NCI-H446 treated with DMSO at 0.1 percent for 48 hours (cell line): ENCODE results near the gene ANKRD11.
"Not testable (repeated sequence)": the region's sequence is repeated elsewhere in the genome, so short reads cannot be mapped to it uniquely, and the experiment has no call there.

Source experiments
- DNase-seq: peaks from one replicate; lab custom pipeline; 2025; lab: John Stamatoyannopoulos, UW

The ANKRD11 gene

DNA sequence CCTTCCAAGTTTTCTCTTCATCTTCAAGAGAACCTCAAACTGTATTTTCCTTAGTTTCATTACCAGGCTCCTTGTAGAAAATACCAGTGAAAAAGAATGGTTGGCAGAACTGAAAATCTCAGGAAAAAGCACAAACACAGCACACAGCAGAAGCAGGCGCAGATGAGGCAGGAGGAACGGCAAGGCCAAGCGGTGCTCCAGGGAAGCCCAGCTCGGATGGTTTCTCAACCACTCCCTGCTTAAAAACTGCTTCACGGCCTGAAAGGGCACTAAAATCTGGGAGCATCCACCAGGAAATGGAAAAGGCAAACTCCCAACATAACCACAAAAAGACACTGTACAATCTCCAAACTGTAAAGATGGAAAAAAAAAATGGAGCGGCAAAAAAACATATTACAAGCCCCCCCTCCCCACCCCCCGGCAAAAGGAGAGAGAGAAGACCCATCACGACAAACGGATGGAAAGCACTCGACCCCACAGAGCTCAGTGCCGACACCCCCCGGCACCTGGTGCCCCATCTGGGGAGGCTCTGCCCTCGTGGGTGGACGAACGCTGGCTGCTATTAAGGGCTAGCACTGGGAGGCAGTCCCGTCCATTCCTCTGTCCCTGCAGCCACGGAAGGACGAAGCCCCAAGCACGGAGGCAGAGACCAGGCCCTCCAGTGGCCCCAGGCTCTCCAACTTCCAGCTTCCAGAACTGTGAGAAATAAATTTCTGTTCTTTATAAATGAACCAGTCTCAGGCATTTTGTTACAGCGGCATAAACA is 145.3 kb downstream of the ANKRD11 start:
- no peak for DNase-seq

- no peak for DNase-seq
These were observed 145.9 kb downstream of the ANKRD11 start for GRCh38 chr16:89344458-89344834.

DNA sequence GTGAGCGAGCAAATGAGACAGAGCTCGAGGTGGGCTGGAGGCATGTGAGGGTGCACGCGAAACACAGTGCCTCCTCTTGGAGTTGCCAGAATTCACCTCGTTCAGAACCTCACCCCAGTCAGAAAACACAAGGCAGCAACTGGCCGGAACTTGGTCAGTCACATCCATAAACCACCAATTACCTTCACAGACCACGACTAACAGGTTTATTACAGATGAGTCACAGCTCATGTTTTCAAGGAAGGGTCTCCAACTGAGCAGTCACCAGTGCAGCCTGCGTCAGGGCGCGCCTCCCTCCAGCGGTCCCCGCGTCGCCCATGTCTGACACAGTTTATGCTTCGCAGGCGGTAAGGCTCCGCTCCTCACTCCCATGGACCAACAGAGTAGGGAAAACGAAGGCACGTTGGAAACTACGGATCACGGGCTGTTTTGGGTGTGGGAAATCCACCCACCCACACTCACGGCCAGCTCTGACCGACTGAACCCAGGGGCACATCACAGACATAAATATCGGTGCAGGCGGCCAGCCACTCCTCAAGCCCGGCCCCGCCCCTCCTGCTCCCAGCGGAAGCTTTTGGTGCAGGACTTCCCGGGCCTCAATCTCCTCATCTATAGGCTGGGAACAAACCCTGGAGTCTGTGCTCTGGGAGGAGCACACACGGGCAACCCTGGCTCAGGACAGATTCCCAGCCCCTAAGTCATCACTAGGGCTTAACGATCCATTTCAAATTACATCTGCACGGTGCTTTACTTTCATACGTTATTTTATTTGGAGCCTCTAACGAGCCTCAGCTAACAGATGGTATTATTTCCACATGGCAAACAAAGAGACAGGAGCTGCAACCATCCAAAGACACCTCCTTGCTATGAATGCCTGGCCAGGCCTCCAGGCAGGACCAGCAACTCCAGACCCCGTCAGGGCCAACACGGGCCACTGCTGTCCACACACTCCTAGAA is 146.6 kb downstream of the ANKRD11 start:
- DNase-seq: peak; percentile 55

DNA sequence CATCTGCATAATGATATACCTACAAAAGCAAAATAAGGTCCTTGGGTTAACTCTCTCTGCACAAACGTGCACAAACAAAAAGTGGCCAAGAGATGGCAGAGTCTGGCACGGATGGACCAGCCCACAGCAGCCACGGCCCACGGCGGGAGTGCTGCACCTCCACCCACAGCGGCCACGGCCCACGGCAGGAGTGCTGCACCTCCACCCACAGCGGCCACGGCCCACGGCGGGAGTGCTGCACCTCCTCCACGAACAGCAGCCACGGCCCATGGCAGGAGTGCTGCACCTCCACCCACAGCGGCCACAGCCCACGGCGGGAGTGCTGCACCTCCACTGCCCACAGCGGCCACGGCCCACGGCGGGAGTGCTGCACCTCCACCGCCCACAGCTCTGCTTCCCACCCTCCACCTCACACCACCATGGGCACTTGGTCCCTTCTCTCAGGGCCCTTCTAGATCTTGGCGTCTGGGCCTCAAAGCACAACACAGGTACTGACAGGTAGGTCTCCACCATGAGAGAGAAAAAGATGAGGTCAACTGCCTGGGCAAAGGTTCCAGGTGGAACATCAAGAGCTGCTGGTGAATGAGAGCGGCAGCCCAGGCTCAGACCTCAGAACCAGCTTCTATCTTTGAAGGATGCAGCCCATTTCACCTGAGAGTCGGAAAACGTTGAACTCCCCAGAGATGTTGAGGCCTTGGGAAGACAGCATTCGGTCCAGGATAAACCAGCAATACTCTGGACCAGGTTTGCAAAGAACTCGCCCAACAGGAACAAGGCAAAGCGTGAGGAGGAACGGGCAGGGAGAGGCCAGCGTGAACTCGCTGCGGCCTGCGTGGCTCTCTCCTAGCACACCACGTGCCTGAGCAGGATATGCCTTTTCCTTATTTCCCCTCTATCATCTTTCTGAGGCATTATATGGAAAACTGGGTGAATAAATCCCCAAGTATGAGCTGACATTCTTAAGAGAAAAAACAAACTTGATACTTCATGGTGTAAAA is 148.4 kb downstream of the ANKRD11 start:
- no peak for DNase-seq

- no peak for DNase-seq
These were observed 149.1 kb downstream of the ANKRD11 start for GRCh38 chr16:89341279-89341678.

DNA sequence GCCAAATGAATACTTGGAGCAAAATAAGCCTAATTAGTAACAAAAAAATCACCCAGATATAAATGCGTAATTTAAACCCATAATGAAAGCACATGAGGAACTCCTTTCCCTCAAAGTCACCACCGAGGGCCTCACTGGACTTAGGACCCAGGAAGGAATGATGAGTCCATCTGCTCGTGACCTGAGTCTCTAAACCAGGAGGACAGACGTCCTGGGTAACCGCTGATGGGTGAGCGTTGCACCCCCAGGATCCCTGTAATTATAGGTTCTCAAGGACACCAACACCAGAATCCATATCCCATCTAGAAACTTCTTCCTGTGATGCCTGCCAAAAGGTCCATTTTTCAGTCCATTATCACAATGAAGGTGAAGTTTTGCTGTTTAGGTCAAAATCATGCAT is 151.5 kb downstream of the ANKRD11 start:
- DNase-seq: no peak

DNA sequence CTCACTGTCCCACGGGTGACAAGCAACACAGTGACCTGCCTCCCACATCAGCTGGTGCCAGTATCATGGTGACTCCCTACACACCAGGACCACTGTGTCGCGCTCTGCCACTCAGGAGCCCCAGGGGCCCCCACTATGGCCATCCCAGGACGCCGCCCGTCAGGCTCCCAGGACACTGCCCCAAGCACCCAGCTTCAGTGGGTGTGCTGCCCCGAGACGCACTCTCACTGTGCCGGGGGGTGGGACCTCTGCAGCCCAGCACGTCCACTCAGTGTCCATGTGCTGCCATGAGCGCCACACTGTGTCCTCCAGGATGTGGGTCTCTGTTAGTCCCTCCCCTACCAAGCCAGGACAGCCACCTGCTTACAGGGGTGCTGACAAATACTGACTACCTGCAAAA is 152.4 kb downstream of the ANKRD11 start:
- DNase-seq: no peak

DNA sequence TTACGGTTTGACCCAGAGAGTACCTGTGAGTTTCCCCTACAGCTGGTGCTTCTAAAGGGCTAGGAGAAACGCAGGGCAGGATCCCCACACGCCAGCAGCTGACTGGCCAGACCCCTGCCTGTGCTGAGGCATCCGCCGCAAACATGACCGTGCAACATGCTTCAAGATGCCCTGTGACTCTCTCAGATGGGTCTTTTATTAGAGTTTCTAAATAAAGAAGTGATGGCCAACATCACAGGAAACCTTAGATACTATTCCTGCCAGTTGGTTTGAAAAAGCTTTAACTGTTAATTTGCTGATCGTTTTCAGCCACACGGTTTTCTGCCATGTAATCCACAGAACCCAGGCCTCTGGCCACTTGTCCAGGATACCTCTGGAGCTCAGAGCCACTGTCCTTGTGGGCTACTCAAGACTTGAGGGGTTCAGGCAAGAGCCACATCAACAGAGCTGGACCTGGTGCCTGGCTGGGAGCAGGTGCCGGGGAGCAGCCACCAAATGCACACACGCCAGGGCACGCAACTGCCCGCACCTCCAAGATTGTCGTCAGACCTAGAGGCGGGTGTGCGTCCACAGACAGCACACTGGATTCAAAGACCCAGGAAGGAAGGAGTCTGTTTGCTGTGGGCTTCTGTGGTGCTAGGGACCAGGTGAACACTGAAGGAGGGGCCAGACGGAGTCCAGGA is 154.4 kb downstream of the ANKRD11 start:
- no peak for DNase-seq

GRCh38 chr16:89334988-89335802 is 155.2 kb downstream of the ANKRD11 start:
- DNase-seq: no peak

DNA sequence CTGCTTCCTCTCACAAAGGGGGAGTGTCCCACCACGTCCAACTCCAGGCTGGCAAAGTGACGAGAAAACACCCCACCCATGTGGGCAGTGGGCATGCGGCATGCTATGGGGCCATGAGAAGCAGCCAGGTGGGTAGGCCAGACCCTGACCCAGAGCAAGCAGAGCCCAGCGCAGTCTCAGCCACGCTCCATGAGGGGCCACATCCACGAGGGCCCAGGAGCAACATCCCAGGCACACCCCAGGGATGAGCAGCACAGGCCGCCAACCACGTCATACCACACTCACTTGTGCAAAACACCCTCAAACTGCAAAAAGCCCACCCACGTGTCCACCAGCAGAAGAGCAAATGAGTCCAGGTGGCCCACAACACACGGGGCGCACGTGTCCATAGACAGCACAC is 155.9 kb downstream of the ANKRD11 start:
- DNase-seq: no peak

GRCh38 chr16:89334050-89334449 is 156.3 kb downstream of the ANKRD11 start:
- no peak for DNase-seq

DNA sequence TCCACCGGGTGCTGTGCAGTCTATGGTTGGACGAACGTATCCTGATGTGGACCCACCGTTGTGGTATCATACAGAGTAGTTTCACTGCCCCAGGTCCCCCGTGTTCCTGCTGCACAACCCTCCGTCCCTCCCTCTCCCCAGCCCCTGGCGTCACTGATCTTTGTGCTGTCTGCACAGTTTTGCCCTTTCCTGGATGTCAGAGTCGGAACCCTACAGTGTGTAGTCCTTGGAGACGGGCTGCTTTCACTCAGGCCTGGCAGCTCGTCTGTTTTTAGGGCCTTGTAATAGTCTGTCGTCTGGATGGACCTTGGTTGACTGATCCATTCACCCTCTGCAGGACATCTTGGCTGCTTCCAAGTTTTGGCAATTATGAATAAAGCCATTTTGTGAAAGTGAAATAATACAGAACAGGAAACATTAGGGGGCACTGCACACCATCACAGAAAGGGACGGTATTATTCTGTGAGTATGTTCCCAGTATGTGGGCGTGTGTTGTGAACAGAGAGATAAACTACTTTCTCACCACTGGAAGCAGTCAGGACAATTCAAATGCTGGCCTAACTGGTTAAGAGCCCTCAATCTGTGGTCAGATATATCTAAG is 156.9 kb downstream of the ANKRD11 start:
- not testable (repeated sequence) for DNase-seq

DNA sequence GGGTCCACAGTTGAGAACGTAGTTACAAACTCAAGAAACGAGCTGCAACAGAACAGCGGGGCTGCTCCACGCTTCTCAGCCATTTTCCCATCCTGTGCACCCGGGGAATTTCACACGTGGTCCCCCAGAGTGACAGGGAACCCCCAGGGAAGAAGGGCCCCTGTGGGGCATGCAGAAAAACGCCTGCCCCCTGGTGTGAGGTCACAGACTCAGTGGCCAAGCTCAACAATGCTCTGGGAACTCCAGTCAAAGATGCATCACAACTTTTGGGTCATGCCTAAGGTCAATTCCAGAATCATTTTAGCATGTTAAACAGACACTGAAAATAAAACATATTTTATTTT is 157.5 kb downstream of the ANKRD11 start:
- DNase-seq: no peak

DNA sequence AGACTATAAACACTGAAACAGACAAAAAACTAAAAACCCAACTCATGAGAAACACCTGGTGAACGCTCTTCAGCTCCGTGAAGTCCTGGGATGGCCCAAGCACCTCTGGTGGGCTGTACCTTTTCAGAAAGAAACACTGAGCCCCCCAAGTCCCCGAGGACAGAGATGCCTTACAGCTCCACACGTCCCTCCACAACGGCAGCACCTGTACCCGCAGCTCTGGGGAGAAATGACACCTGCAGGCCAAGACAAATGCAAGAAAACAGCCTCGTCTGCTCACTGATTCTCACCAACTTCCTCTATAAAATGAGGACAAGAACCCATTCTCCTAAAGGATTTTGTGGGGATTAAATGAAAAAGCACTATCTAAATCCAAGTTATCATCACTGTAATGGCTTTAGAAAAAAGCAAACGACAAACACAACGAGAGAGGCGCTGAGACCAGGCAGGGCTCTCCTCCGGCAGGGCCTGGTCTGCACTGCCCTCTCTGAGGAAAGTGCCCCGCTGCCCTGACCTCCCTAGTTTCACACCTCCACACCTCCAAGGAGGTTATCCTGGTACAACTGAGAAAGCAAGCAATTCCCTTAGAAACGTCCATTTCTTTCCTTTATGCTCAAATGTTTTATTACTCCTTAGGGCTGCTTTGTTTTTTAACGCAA is 158.0 kb downstream of the ANKRD11 start:
- no peak for DNase-seq

DNA sequence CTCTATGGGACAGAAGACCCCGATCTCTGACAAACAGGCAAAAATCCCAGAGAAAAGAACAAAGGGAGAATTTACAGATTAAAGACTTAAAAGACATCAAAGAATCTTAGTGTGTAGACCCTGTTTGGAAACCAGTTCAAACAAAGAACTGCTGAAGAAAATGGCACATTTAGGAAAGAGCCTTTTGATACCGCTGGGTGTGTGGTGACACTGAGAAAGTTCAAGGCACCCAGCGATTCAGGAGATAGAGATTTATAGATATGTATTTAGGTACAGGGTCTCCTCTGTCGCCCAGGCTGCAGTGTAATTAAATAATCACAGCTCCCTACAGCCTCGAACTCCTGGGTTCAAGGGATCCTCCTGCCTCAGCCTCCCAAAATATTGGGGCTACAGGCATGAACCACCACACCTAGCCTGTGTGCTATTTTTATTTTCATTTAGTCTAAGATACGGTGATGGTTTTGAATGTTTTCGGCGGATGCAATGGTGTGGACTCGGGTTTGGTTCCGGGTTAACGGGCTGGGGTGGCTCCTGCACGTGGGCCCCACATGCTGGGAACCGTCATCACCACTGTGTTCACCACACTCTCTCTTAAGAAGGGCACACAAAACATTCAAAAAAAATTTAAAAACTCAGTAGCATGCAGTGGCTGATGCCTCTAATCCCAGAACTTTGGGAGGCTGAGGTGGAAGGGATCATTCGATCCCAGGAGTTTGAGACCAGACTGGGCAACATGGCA is 158.8 kb downstream of the ANKRD11 start:
- no peak for DNase-seq

- no peak for DNase-seq
These were observed 160.0 kb downstream of the ANKRD11 start for GRCh38 chr16:89330177-89330856.

DNA sequence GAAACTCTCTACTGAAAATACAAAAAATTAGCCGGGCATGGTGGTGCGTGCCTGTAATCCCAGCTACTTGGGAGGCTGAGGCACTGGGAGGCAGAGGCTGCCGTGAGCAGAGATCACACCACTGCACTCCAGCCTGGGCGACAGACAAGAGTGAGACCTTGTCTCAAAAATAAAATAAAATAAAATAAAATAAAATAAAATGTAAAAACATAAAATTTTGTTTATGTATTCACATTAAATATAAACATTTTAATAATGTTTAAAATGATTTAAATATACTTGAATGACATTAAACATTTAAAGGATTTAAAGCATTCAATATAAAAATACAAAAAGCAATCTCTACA is 160.6 kb downstream of the ANKRD11 start:
- DNase-seq: not testable (repeated sequence)
